K562 (cell line): ENCODE data around the gene PCK2.

Source experiments
- IFI16 ChIP-seq: fragments of 250-450 bp; sonication (Bioruptor Pico); IDR thresholded peaks from 2 replicates; pipeline ENCODE4 v2.1.2; 2022; ENCODE audit warnings: mild to moderate bottlenecking, inconsistent platforms
- JUN ChIP-seq, 2 experiments: sonication (generic) in 1 of 2; formaldehyde crosslinking in 1 of 2; IDR thresholded peaks; 2 replicates each; pipeline versions ENCODE4 v1.6.1 to v1.8.0; 2012 to 2022; ENCODE audit warnings: borderline replicate concordance in 2 of 2, mild to moderate bottlenecking in 2 of 2, improper control_type of control experiment in 1 of 2, low read depth in 1 of 2, low read length in 1 of 2, missing genetic modification reagents in 1 of 2
- JUNB ChIP-seq: fragments of 450-650 bp; formaldehyde crosslinking; conservative IDR thresholded peaks from 2 replicates; pipeline ENCODE4 v1.4.0; 2020; ENCODE audit warnings: mild to moderate bottlenecking
- POLR2A ChIP-seq: fragments of 450-650 bp; conservative IDR thresholded peaks from 2 replicates; pipeline ENCODE4 v1.6.1; 2016
- SETDB1 ChIP-seq: IDR thresholded peaks from one replicate; pipeline ENCODE4 v1.6.1; 2012; ENCODE audit warnings: low read length, control low read depth, inconsistent platforms
- SMAD4 ChIP-seq: fragments of 250-450 bp; sonication (Bioruptor Pico); conservative IDR thresholded peaks from 2 replicates; pipeline ENCODE4 v1.8.0; 2021; ENCODE audit warnings: inconsistent platforms, mild to moderate bottlenecking, moderate library complexity
- ZKSCAN3 ChIP-seq: fragments of 250-450 bp; sonication (Bioruptor Pico); IDR thresholded peaks from 2 replicates; pipeline ENCODE4 v1.4.0; 2020
- ZNF24 ChIP-seq: fragments of 450-650 bp; IDR thresholded peaks from 2 replicates; pipeline ENCODE4 v1.6.1; 2016
- TF ChIP-seq, protein P1 (sequence below), 3 experiments: IDR thresholded peaks in 2 of 3; conservative IDR thresholded peaks in 1 of 3; 2 replicates each; pipeline ENCODE4 v1.5.1; 2011 to 2012; ENCODE audit warnings: low read length in 3 of 3, mild to moderate bottlenecking in 3 of 3, control low read depth in 2 of 3, improper control_type of control experiment in 1 of 3, inconsistent platforms in 1 of 3, low read depth in 1 of 3, mixed read lengths in 1 of 3, moderate library complexity in 1 of 3; ENCODE audit not compliant: insufficient read depth in 2 of 3

DNA sequence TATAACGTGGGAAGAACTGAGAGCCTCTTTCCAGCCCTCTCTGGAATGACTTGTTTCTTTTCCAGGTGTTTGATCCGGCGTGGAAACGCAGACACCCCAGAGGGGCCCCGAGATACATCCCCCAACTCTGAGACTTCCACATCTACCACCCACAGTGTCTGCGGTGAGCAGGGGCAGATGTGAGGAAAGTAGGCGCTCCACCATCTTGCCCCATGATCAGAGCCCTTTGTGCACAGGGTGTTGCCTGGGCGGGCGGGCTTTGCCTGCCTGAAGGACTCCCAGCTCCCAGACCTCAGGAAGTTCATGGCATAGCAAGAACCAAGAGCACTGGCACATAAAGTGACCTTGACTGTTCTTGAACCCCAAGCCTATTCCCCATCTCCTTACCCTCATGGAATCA lies 39.5 kb upstream of the PCK2 start:
- TF ChIP-seq JUN (IDR thresholded peaks at IDR 0.05; ENCODE audit: borderline replicate concordance, low read depth, low read length) (no peak), JUN (CRISPR knock-in tag; IDR thresholded peaks at IDR 0.05; ENCODE audit: borderline replicate concordance) (no peak), ZKSCAN3 (CRISPR knock-in tag) (no peak), SETDB1 (no peak), ZNF24 (no peak), IFI16 (CRISPR knock-in tag) (no peak), POLR2A (no peak), JUNB (CRISPR knock-in tag) (no peak), SMAD4 (CRISPR knock-in tag) (no peak)
- TF ChIP-seq, protein P1, sequence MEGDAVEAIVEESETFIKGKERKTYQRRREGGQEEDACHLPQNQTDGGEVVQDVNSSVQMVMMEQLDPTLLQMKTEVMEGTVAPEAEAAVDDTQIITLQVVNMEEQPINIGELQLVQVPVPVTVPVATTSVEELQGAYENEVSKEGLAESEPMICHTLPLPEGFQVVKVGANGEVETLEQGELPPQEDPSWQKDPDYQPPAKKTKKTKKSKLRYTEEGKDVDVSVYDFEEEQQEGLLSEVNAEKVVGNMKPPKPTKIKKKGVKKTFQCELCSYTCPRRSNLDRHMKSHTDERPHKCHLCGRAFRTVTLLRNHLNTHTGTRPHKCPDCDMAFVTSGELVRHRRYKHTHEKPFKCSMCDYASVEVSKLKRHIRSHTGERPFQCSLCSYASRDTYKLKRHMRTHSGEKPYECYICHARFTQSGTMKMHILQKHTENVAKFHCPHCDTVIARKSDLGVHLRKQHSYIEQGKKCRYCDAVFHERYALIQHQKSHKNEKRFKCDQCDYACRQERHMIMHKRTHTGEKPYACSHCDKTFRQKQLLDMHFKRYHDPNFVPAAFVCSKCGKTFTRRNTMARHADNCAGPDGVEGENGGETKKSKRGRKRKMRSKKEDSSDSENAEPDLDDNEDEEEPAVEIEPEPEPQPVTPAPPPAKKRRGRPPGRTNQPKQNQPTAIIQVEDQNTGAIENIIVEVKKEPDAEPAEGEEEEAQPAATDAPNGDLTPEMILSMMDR (IDR thresholded peaks at IDR 0.05 in 2 of 3, conservative IDR thresholded peaks at IDR 0.05 in 1 of 3; ENCODE audit: insufficient read depth in 2 of 3, low read depth in 1 of 3, low read length in 3 of 3) = no peak
